Sciatic nerve (tissue), 2 donors: ENCODE measurements around the gene MGAT3. TPM values are rescaled to one million over a fixed set of nuclear protein-coding genes. Genes with fewer than 3 reads are reported as not detected.
A peak's percentile ranks its signal among the peaks of the same experiment; 100 is the strongest.
"Not testable (repeated sequence)": the region's sequence is repeated elsewhere in the genome, so short reads cannot be mapped to it uniquely, and the experiment has no call there.

ENCODE experiments used
- ATAC-seq: fragments of 200-7000 bp; cut with Tn5 transposase; one replicate; pipeline ENCODE4 v1.9.1; 2020; ENCODE audit warnings: mild to moderate bottlenecking, moderate library complexity
- DNase-seq: peaks from one replicate; pipeline ENCODE4 v3.0.0-alpha.2; 2020; ENCODE audit warnings: low spot score
- intact Hi-C: fragments of 100-400 bp; cut with DNase I; formaldehyde crosslinking; loops from one replicate; pipeline ENCODE4 v1.14.2; 2022
- total RNA-seq: library from RNA; stranded (reverse); fragmentation: NEBNext Ultra II Directional; extraction: Animal tissue kit (Norgen Biotek cat#: 25700); gene quantifications from one replicate; pipeline ENCODE4 v1.2.1, GENCODE V29; 2021
- donor health status: DM: no; HTN: no; CAD: no.
- donor health status: DM: no; HTN: no; CAD: no.

Gene MGAT3
- total RNA-seq, 1 donor from 2014 or later, result 56.5 TPM

GRCh38 chr22:39502109-39502788, 45.4 kb downstream of the MGAT3 start, which contains the start of gene MIEF1:
TSS of gene MIEF1 (plus strand) at chr22:39502290. CDS start at chr22:39511295, 9,005 bp downstream.
- ATAC-seq (peak; percentile 98), DNase-seq (peak; percentile 99)
- intact Hi-C loops, result no loop called here

- ATAC-seq (no peak), DNase-seq (no peak)
- intact Hi-C loops, result no loop called here
Observed at GRCh38 chr22:39502789-39503409, 46.1 kb downstream of the MGAT3 start.

- intact Hi-C loops, result no loop called here
- no peak for ATAC-seq
- DNase-seq, result no peak
Observed at GRCh38 chr22:39503630-39504029, 46.8 kb downstream of the MGAT3 start.

DNA sequence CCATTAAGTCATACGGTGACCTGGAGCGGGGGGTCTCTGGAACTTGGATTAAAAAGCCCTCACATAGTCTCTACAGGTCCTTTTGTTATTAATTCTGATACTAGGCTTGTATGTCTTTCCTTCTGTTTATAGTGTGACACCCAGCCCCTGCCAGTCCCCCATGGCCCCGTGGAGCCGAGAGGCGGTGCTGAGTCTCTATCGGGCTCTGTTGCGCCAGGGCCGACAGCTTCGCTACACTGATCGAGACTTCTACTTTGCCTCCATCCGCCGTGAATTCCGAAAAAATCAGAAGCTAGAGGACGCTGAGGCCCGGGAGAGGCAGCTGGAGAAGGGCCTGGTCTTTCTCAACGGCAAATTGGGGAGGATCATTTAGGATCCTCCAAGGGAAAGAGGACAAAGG, 47.3 kb downstream of the MGAT3 start:
- ATAC-seq (no peak), DNase-seq (no peak)
- intact Hi-C loops, result no loop called here

GRCh38 chr22:39507021-39507420, 50.2 kb downstream of the MGAT3 start:
- ATAC-seq, intact Hi-C loops, DNase-seq: not testable (repeated sequence)

- ATAC-seq (no peak), DNase-seq (no peak)
- intact Hi-C loops, result no loop called here
Observed at GRCh38 chr22:39508393-39508792, 51.6 kb downstream of the MGAT3 start.

DNA sequence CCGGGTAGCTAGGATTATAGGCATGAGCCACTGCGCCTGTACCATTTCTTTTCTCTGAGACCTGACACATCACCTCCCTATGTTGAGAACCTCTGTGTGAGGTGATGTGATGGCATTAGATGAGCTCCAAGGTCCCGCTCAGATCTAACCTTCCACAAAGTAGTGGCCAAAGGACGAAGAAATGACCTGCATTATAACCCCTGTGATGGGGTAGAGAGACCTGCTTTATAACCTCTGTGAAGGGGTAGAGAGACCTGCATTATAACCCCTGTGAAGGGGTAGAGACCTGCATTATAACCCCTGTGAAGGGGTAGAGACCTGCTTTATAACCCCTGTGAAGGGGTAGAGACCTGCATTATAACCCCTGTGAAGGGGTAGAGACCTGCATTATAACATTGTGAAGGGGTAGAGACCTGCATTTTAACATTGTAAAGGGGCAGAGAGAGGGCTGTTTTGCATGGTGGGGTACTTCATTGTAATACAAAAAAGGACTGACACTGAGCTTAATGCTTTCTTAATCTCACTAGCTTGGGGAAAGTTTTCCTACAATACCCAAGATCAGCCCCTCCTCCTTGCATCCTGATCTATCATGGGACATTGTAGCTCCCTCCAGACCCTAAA, 53.8 kb downstream of the MGAT3 start:
- DNase-seq (no peak), ATAC-seq (no peak)
- intact Hi-C loops, result loop anchor here (10.0 kb wide), 1 partner anchor 186 kb away; no protein-coding TSS in a partner anchor

DNA sequence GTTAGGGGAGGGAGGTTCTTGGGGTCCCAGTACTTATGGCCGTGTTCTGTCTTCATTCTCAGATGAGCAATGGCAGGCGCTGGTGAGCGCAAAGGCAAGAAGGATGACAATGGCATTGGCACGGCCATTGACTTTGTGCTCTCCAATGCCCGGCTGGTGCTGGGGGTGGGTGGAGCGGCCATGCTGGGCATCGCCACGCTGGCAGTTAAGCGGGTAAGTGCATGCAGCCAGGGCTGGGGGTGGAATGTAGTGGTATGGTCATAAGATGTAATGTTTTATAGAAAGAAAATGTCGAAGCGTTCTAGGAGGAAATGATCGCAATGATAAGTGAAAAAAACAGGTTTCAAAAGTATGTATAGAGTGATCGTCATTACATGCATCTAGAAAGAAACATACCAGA, 54.4 kb downstream of the MGAT3 start:
- ATAC-seq (no peak), DNase-seq (no peak)
- intact Hi-C loops, result loop anchor here (10.0 kb wide), 1 partner anchor 186 kb away; no protein-coding TSS in a partner anchor

DNA sequence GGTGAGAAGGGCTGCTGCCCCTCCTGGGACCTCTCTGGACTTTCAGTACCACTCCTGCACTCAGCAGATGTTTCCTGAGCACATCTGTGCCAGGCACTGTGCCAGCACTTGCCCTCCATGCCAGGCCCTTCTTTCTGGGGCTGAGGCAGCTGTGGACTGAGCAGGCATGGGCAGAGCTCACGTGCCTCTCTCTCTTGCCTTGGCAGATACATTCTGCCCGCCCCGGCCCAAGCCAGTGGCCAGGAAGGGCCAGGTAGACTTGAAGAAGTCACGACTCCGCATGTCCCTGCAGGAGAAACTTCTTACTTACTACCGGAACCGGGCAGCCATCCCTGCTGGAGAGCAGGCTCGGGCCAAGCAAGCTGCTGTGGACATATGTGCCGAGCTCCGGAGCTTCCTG, 55.2 kb downstream of the MGAT3 start:
- intact Hi-C loops, result loop anchor here (10.0 kb wide), 1 partner anchor 187 kb away; no protein-coding TSS in a partner anchor
- no peak for DNase-seq
- no peak for ATAC-seq

DNA sequence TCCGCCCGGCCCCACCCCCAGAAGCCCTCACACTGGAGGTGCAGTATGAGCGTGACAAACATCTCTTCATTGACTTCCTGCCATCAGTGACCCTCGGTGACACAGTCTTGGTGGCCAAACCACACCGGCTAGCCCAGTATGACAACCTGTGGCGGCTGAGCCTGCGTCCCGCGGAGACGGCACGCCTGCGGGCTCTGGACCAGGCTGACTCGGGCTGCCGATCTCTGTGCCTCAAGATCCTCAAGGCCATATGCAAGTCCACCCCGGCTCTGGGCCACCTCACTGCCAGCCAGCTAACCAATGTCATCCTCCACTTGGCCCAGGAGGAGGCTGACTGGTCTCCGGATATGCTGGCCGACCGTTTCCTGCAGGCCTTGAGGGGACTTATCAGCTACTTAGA, 57.0 kb downstream of the MGAT3 start:
- DNase-seq (no peak), ATAC-seq (no peak)
- intact Hi-C loops, result loop anchor here (10.0 kb wide), 1 partner anchor 189 kb away; no protein-coding TSS in a partner anchor

- ATAC-seq (peak; percentile 40), DNase-seq (peak; percentile 82)
- intact Hi-C loops, result loop anchor here (10.0 kb wide), 1 partner anchor 190 kb away; no protein-coding TSS in a partner anchor
Observed at GRCh38 chr22:39514373-39514973, 57.7 kb downstream of the MGAT3 start.

DNA sequence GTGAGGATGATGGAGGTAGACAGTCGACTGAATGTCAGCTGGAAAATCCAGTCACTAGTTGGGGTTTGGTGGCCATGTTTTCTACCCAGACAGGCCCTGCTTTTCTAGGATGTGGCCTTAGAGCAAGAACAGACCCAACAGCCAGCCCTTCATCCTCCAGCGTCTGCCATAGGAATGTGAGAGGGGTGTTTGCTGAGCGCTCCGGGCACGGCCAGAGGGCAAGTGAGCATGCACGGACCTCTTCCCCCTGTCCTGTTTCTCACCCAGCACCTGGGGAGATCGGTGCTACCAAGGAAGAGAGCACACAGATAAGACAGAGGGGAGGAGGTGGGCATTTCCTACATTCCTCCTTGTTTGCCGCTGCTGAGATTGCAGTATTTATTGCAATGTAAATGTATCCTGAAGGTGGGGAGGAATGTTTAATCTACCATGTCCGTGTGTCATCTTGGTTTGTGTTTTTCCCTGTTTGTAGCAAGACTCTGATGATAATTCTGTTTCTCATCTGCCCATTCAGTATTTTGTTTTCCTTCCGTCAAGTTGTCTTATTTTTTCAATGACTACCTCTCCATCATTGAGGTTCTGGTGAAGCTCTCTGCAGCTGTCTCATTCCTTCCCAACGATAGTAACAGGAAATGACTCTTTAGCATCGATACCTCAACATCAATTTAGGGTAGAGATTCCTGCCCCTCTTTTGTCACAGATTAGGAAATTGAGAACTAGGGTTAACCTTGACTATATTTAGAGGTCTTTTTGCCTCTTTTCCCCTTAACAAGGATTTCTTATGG, 58.6 kb downstream of the MGAT3 start:
- intact Hi-C loops, result loop anchor here (10.0 kb wide), 1 partner anchor 191 kb away; no protein-coding TSS in a partner anchor
- ATAC-seq, result no peak
- DNase-seq, result no peak

GRCh38 chr22:39517470-39517869, 60.7 kb downstream of the MGAT3 start:
- intact Hi-C loops, result loop anchor here (10.0 kb wide), 1 partner anchor 193 kb away; no protein-coding TSS in a partner anchor
- ATAC-seq (no peak), DNase-seq (no peak)

GRCh38 chr22:39518144-39518786, 61.5 kb downstream of the MGAT3 start:
- ATAC-seq, result no peak
- no peak for DNase-seq
- intact Hi-C loops, result loop anchor here (10.0 kb wide), 1 partner anchor 193 kb away; no protein-coding TSS in a partner anchor

GRCh38 chr22:39518996-39519680, 62.3 kb downstream of the MGAT3 start:
- DNase-seq, result no peak
- no peak for ATAC-seq
- intact Hi-C loops, result loop anchor here (10.0 kb wide), 1 partner anchor 194 kb away; no protein-coding TSS in a partner anchor

- ATAC-seq (peak; percentile 95), DNase-seq (peak; percentile 98)
- intact Hi-C loops, result loop anchor here (10.0 kb wide), 3 partner anchors 115 to 345 kb away; no protein-coding TSS in a partner anchor
Observed at GRCh38 chr22:39519681-39520225, 62.9 kb downstream of the MGAT3 start.
